PC-3 (cell line): ENCODE measurements around the gene OXSR1. TPM values are rescaled to one million over a fixed set of nuclear protein-coding genes. Genes with fewer than 3 reads are reported as not detected.

Experiments used
- ATAC-seq: fragments of 200-7000 bp; cut with Tn5 transposase; 2 replicates; pipeline ENCODE4 v1.9.1; 2020; ENCODE audit warnings: mild to moderate bottlenecking, moderate library complexity
- BruUV-seq: library from RNA; stranded (reverse); fragments of 400-500 nt; replicated peaks from 2 replicates; lab custom pipeline; 2021; lab: Mats Ljungman, UMichigan
- CTCF ChIA-PET: fragments of 300-600 bp; sonication (Branson Sonifier 250); formaldehyde crosslinking; loops from one replicate; lab custom pipeline; 2022; ENCODE audit warnings: antibody characterized with exemption; lab: Charles Lee
- POLR2A ChIA-PET: fragments of 300-600 bp; sonication (Branson Sonifier 250); formaldehyde crosslinking; loops from one replicate; lab custom pipeline; 2022; ENCODE audit warnings: antibody characterized with exemption; ENCODE audit not compliant: unreplicated experiment; lab: Charles Lee
- DNase-seq: peaks from one replicate; pipeline ENCODE4 v3.0.0-alpha.2; 2015
- H2AFZ ChIP-seq: fragments of 300-600 bp; sonication (generic); 2 replicates; pipeline ENCODE4 v1.6.0; 2016; ENCODE audit warnings: antibody characterized with exemption, low read length
- H3F3A ChIP-seq: fragments of 300-600 bp; sonication (generic); one replicate; pipeline ENCODE4 v1.6.0; 2017; ENCODE audit warnings: antibody characterized with exemption, low read length, control low read depth, mild to moderate bottlenecking; ENCODE audit not compliant: unreplicated experiment
- H3K27ac ChIP-seq: fragments of 300-600 bp; sonication (generic); 2 replicates; pipeline ENCODE4 v1.5.1; 2016; ENCODE audit warnings: mild to moderate bottlenecking, low read length
- H3K27me3 ChIP-seq: fragments of 300-600 bp; sonication (generic); 2 replicates; pipeline ENCODE4 v1.6.1; 2016; ENCODE audit warnings: low read length, mixed read lengths
- H3K36me3 ChIP-seq: fragments of 300-600 bp; sonication (generic); 2 replicates; pipeline ENCODE4 v1.6.1; 2016; ENCODE audit warnings: low read depth, mixed run types, low read length, mixed read lengths
- H3K4me1 ChIP-seq: fragments of 300-600 bp; sonication (generic); 2 replicates; pipeline ENCODE4 v1.5.1; 2016; ENCODE audit warnings: low read length; ENCODE audit not compliant: insufficient read depth
- H3K4me2 ChIP-seq: fragments of 300-600 bp; sonication (generic); 2 replicates; pipeline ENCODE4 v1.6.0; 2016; ENCODE audit warnings: low read length
- H3K4me3 ChIP-seq: fragments of 300-600 bp; sonication (generic); 2 replicates; pipeline ENCODE4 v1.5.1; 2016; ENCODE audit warnings: mild to moderate bottlenecking, low read length, mixed read lengths
- H3K79me2 ChIP-seq: fragments of 300-600 bp; sonication (generic); 2 replicates; pipeline ENCODE4 v1.6.1; 2017; ENCODE audit warnings: low read length, mixed read lengths
- H3K9ac ChIP-seq: fragments of 300-600 bp; sonication (generic); 2 replicates; pipeline ENCODE4 v1.6.0; 2016; ENCODE audit warnings: mild to moderate bottlenecking, low read length
- H3K9me2 ChIP-seq: fragments of 300-600 bp; sonication (generic); replicated peaks from 2 replicates; pipeline ENCODE4 v1.6.1; 2016; ENCODE audit warnings: mixed run types, low read length, mixed read lengths
- H3K9me3 ChIP-seq: fragments of 300-600 bp; sonication (generic); 2 replicates; pipeline ENCODE4 v1.6.1; 2016; ENCODE audit warnings: low read length, mixed read lengths
- H4K20me1 ChIP-seq: fragments of 300-600 bp; sonication (generic); 2 replicates; pipeline ENCODE4 v1.6.1; 2016; ENCODE audit warnings: low read length, mixed read lengths
- CTCF ChIP-seq: fragments of 300-600 bp; sonication (generic); conservative IDR thresholded peaks from 2 replicates; pipeline ENCODE4 v1.5.1; 2017; ENCODE audit warnings: antibody characterized with exemption, low read depth, mild to moderate bottlenecking, low read length
- EZH2 ChIP-seq: fragments of 300-600 bp; sonication (generic); IDR thresholded peaks from one replicate; pipeline ENCODE4 v1.6.1; 2017; ENCODE audit warnings: antibody characterized with exemption, mild to moderate bottlenecking, low read length; ENCODE audit not compliant: unreplicated experiment
- EZH2phosphoT487 ChIP-seq: fragments of 300-600 bp; sonication (generic); IDR thresholded peaks from 2 replicates; pipeline ENCODE4 v1.6.1; 2018; ENCODE audit warnings: mild to moderate bottlenecking, antibody characterized with exemption, low read length, borderline replicate concordance
- intact Hi-C: fragments of 100-400 bp; cut with micrococcal nuclease; formaldehyde crosslinking; loops from 2 replicates; pipeline ENCODE4 v1.9.0; 2023
- total RNA-seq: library from RNA; depleted of rRNA; stranded (reverse); fragments of >200 nt; gene quantifications from 2 replicates; pipeline ENCODE4 v1.2.3, GENCODE V29; 2014; rRNA removed

The OXSR1 gene
- total RNA-seq, 1 experiment from 2014 or later = 42.2 TPM

DNA sequence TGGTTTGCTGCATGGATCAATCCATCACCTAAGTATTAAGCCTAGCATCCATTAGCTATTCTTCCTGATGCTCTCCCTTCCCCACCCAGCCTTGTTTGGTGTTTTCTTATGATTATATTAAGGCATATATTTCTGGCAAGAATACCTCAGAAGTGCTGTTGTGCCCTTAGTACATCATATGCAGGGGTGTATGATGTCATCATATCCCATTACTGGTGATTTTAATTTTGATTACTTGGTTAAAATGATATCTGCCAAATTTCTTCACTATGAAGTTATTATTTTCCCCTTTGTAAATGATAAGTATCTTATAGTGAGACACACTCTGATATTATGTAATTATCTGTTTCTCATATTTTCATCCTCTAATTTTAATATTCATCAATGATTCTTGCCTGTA lies 132.2 kb downstream of the OXSR1 start:
- Histone ChIP-seq H3K27ac (no peak overlapping the region), H3F3A (no peaks in the 10 kb centered on the region), H3K9me2 (no peaks in the 10 kb centered on the region), H3K9ac (no peak overlapping the region), H3K79me2 (no peaks in the 10 kb centered on the region), H3K4me2 (no peak overlapping the region), H2AFZ (no peak overlapping the region), H4K20me1 (no peaks in the 10 kb centered on the region), H3K9me3 (no peaks in the 10 kb centered on the region), H3K4me3 (no peak overlapping the region), H3K4me1 (no peaks in the 10 kb centered on the region), H3K36me3 (no peaks in the 10 kb centered on the region), H3K27me3 (no peaks in the 10 kb centered on the region)
- CTCF ChIA-PET = interaction anchor here (0.5 to 1.3 kb wide), 10 partner anchors 24 to 323 kb away, joined by 3 to 21 read pairs (median 4); no protein-coding TSS in a partner anchor
- BruUV-seq = no TSS peak
- DNase-seq (no peak), ATAC-seq (no peak)
- POLR2A ChIA-PET = no interaction called here
- intact Hi-C loops = loop anchor here (5.0 kb wide), 1 partner anchor 325 kb away; no protein-coding TSS in a partner anchor
- TF ChIP-seq EZH2 = no peak
- no peak for TF ChIP-seq EZH2phosphoT487
- TF ChIP-seq CTCF = no peak

DNA sequence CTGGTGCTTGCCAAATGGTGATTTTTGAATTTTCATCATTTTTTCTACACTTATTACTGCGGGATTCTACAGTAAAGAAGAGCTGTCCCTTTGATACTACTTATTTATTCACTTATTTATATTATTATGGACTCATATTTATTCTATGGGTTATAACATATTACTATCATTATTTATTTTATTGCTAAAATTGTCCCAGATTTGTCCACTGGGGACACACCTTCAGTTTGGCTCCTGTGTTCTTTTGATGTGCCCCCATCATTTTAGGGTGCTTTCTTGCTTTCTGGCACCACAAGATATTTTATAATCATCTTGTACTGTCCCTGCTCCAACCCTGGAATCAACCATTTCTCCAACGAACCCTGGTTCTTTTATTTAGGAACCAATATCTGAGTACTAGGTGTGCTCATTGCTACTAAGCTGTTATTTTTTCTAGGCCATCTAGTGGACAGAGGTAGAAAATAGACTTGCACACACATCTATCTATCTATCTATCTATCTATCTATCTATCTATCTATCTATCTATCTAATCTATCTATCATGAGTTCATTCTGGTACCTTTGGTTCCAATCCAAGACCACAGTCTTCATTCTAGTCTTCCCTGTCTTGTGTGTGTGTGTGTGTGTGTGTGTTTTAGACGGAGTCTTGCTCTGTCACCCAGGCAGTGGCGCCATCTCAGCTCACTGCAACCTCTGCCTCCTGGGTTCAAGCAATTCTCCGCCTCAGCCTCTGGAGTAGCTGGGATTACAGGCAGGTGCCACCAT lies 132.8 kb downstream of the OXSR1 start:
- Histone ChIP-seq H3K4me2 (no peak overlapping the region), H3K9me3 (no peaks in the 10 kb centered on the region), H3K27me3 (no peaks in the 10 kb centered on the region), H3K4me3 (no peak overlapping the region), H3K4me1 (no peaks in the 10 kb centered on the region), H3K27ac (no peak overlapping the region), H2AFZ (no peak overlapping the region), H3K9me2 (no peaks in the 10 kb centered on the region), H3K79me2 (no peaks in the 10 kb centered on the region), H3K9ac (no peak overlapping the region), H3K36me3 (no peaks in the 10 kb centered on the region), H4K20me1 (no peaks in the 10 kb centered on the region), H3F3A (no peaks in the 10 kb centered on the region)
- DNase-seq (peak; percentile 50), ATAC-seq (peak; percentile 92)
- CTCF ChIA-PET = interaction anchor here (0.5 to 1.3 kb wide), 10 partner anchors 24 to 324 kb away, joined by 3 to 21 read pairs (median 4); no protein-coding TSS in a partner anchor
- intact Hi-C loops = loop anchor here (1.0 to 5.0 kb wide), 2 partner anchors 180 to 326 kb away; no protein-coding TSS in a partner anchor
- TF ChIP-seq EZH2phosphoT487 (no peak), CTCF (peak; percentile 82)
- no TSS peak for BruUV-seq
- POLR2A ChIA-PET = no interaction called here

Other genes with a start within 250 kb of the OXSR1 start
- gene VILL, start 174.8 kb upstream of the OXSR1 start, total RNA-seq = 0.44 and 1.8 TPM in 2 replicates
- 16.9 and 18.5 TPM in 2 replicates for gene PLCD1, start 135.9 kb upstream of the OXSR1 start, total RNA-seq
- gene DLEC1, start 126.3 kb upstream of the OXSR1 start, total RNA-seq = not detected in 2 replicates
- 76.4 and 94.5 TPM in 2 replicates for gene ACAA1, start 28.4 kb upstream of the OXSR1 start, total RNA-seq
- 17.7 and 19.1 TPM in 2 replicates for gene MYD88, start 26.9 kb upstream of the OXSR1 start, total RNA-seq
- 0.73 TPM in 1 of 2 replicates, not detected in the other for gene SLC22A13, start 100.3 kb downstream of the OXSR1 start, total RNA-seq
- gene SLC22A14, start 116.8 kb downstream of the OXSR1 start, total RNA-seq = 0.07 TPM in 1 of 2 replicates, not detected in the other
- 11.2 and 14.0 TPM in 2 replicates for gene XYLB, start 181.2 kb downstream of the OXSR1 start, total RNA-seq